Stimulated activated CD8-positive, alpha-beta memory T cell treated with anti-CD3 and anti-CD28 coated beads, Interleukin-7, amount 100 ng/mL, for 1 hour (primary cell): ENCODE data around the gene FAM13A.

Experiments used
- DNase-seq, 2 donors: peaks; one replicate each; pipeline ENCODE4 v3.0.0-alpha.2; 2020; ENCODE audit warnings: low read depth in 2 of 2

Gene FAM13A

GRCh38 chr4:88747351-88747750 is 309.6 kb downstream of the FAM13A start:
- DNase-seq, result no peak

GRCh38 chr4:88746206-88746605 is 310.8 kb downstream of the FAM13A start:
- DNase-seq, result no peak

- DNase-seq, result no peak
These were observed 311.3 kb downstream of the FAM13A start for GRCh38 chr4:88745581-88746163.

- no peak for DNase-seq
These were observed 311.8 kb downstream of the FAM13A start for GRCh38 chr4:88745175-88745574.

GRCh38 chr4:88744609-88745008 is 312.4 kb downstream of the FAM13A start:
- DNase-seq, result no peak

- no peak for DNase-seq
These were observed 313.3 kb downstream of the FAM13A start for GRCh38 chr4:88743696-88744095.

GRCh38 chr4:88742561-88742960 is 314.4 kb downstream of the FAM13A start:
- no peak for DNase-seq

- DNase-seq, result no peak
These were observed 318.8 kb downstream of the FAM13A start for GRCh38 chr4:88738180-88738579.

- no peak for DNase-seq
These were observed 319.6 kb downstream of the FAM13A start for GRCh38 chr4:88737307-88737941.

GRCh38 chr4:88736264-88736663 is 320.7 kb downstream of the FAM13A start:
- no peak for DNase-seq

- no peak for DNase-seq
These were observed 321.4 kb downstream of the FAM13A start for GRCh38 chr4:88735564-88735963.

- DNase-seq, result no peak
These were observed 322.5 kb downstream of the FAM13A start for GRCh38 chr4:88734403-88734949.

GRCh38 chr4:88732714-88733368 is 324.1 kb downstream of the FAM13A start:
- no peak for DNase-seq

GRCh38 chr4:88731381-88731780 is 325.6 kb downstream of the FAM13A start:
- no peak for DNase-seq

- DNase-seq, result no peak
These were observed 326.2 kb downstream of the FAM13A start for GRCh38 chr4:88730811-88731210.

GRCh38 chr4:88729146-88729760 is 327.7 kb downstream of the FAM13A start:
- no peak for DNase-seq

GRCh38 chr4:88728146-88728545 is 328.8 kb downstream of the FAM13A start:
- DNase-seq, result no peak

- no peak for DNase-seq
These were observed 331.0 kb downstream of the FAM13A start for GRCh38 chr4:88725986-88726385.

- no peak for DNase-seq
These were observed 331.8 kb downstream of the FAM13A start for GRCh38 chr4:88725143-88725542.

GRCh38 chr4:88724406-88724805 is 332.6 kb downstream of the FAM13A start:
- DNase-seq, result no peak

GRCh38 chr4:88722828-88723227 is 334.2 kb downstream of the FAM13A start:
- no peak for DNase-seq

- DNase-seq, result no peak
These were observed 334.7 kb downstream of the FAM13A start for GRCh38 chr4:88722276-88722780.
